CD4-positive, alpha-beta memory T cell (primary cell): Measurements from ENCODE around the gene ULK4. TPM values are rescaled to one million over a fixed set of nuclear protein-coding genes. Genes with fewer than 3 reads are reported as not detected.

Experiments
- CTCF ChIA-PET: fragments of 350-600 bp; sonication (Branson Sonifier 250); formaldehyde crosslinking; loops from one replicate; lab custom pipeline; 2021; ENCODE audit warnings: inconsistent platforms; ENCODE audit not compliant: partially characterized antibody; lab: Charles Lee
- POLR2A ChIA-PET: fragments of 350-600 bp; sonication (Branson Sonifier 250); formaldehyde crosslinking; loops from one replicate; lab custom pipeline; 2021; ENCODE audit not compliant: partially characterized antibody; lab: Charles Lee
- DNase-seq, 5 donors: peaks; one replicate each; pipeline versions ENCODE4 v3.0.0 to v3.0.0-alpha.2; 2020 to 2022; ENCODE audit warnings: mixed read lengths in 1 of 5
- H3K27ac ChIP-seq: one replicate; pipeline ENCODE4 v1.7.0; 2013; ENCODE audit warnings: low read depth, low read length
- H3K27me3 ChIP-seq: 2 replicates; pipeline ENCODE4 v1.7.0; 2013; ENCODE audit warnings: mild to moderate bottlenecking, low read length, moderate library complexity; ENCODE audit not compliant: insufficient read depth
- H3K36me3 ChIP-seq: 2 replicates; pipeline ENCODE4 v1.7.0; 2013; ENCODE audit warnings: mild to moderate bottlenecking, low read length, moderate library complexity; ENCODE audit not compliant: insufficient read depth
- H3K4me1 ChIP-seq: 2 replicates; pipeline ENCODE4 v1.7.0; 2013; ENCODE audit warnings: mild to moderate bottlenecking, low read length, moderate library complexity; ENCODE audit not compliant: insufficient read depth
- H3K4me3 ChIP-seq, 2 donors: one replicate each; pipeline ENCODE4 v1.7.0; 2013; ENCODE audit warnings: low read length in 2 of 2, mild to moderate bottlenecking in 1 of 2
- H3K9me3 ChIP-seq, 2 donors: one replicate each; pipeline ENCODE4 v1.7.0; 2013; ENCODE audit warnings: low read length in 2 of 2, control low read depth in 1 of 2; ENCODE audit not compliant: control insufficient read depth in 1 of 2
- H3K27ac Mint-ChIP-seq, 7 donors: one replicate each; pipeline ENCODE4 v1.8.0; 2020 to 2021; ENCODE audit warnings: mixed read lengths in 7 of 7, mild to moderate bottlenecking in 6 of 7, inconsistent platforms in 3 of 7, moderate library complexity in 3 of 7
- H3K27me3 Mint-ChIP-seq, 2 donors: one replicate each; pipeline ENCODE4 v1.8.0; 2020 to 2021; ENCODE audit warnings: mixed read lengths in 2 of 2
- H3K36me3 Mint-ChIP-seq, 2 donors: one replicate each; pipeline ENCODE4 v1.8.0; 2020 to 2021; ENCODE audit warnings: mixed read lengths in 2 of 2, inconsistent platforms in 1 of 2, mild to moderate bottlenecking in 1 of 2
- H3K4me1 Mint-ChIP-seq, 4 donors: one replicate each; pipeline ENCODE4 v1.8.0; 2020 to 2021; ENCODE audit warnings: mixed read lengths in 4 of 4, mild to moderate bottlenecking in 1 of 4
- H3K4me3 Mint-ChIP-seq, 8 donors: one replicate each; pipeline ENCODE4 v1.8.0; 2020 to 2021; ENCODE audit warnings: mixed read lengths in 8 of 8, mild to moderate bottlenecking in 7 of 8, moderate library complexity in 6 of 8, inconsistent platforms in 3 of 8
- H3K9me3 Mint-ChIP-seq, 8 donors: one replicate each; pipeline ENCODE4 v1.8.0; 2020 to 2021; ENCODE audit warnings: mixed read lengths in 8 of 8, mild to moderate bottlenecking in 5 of 8, inconsistent platforms in 3 of 8, moderate library complexity in 1 of 8
- intact Hi-C: fragments of 100-400 bp; cut with micrococcal nuclease; formaldehyde crosslinking; loops from one replicate; pipeline ENCODE4 v1.15.1; 2023
- polyA plus RNA-seq, 2 donors: library from polyadenylated mRNA; unstranded; fragments of 300-500 nt; fragmentation: Illumina TruSeq; gene quantifications; one replicate each; pipeline ENCODE4 v1.2.3, GENCODE V29; 2021
- total RNA-seq, 2 experiments: library from RNA; stranded (reverse); gene quantifications; one replicate each; pipeline ENCODE4 v1.2.3, GENCODE V29; 2021

ULK4 gene
- total and polyA plus RNA-seq, 4 experiments from 2014 or later: 6.3 to 29.1 (median 19.2) TPM

GRCh38 chr3:41198046-41198445 is 763.9 kb downstream of the ULK4 start:
- Mint-ChIP-seq H3K36me3 (peaks cover 0 to 12% of the 10 kb centered on the region in 2 donors), H3K27ac (peak overlapping the region in 2 of 7 donors; percentile 80 to 95), H3K27me3 (peaks cover 1 to 2% of the 10 kb centered on the region in 2 donors), H3K4me1 (peaks cover 23 to 31% (median 26%) of the 10 kb centered on the region in 4 donors), H3K9me3 (no peaks in the 10 kb centered on the region), H3K4me3 (peak overlapping the region; percentile 35 to 92 (median 90))
- peaks cover 29% of the 10 kb centered on the region for H3K4me1 ChIP-seq
- no peaks in the 10 kb centered on the region for H3K27me3 ChIP-seq
- H3K36me3 ChIP-seq: no peaks in the 10 kb centered on the region
- CTCF ChIA-PET: interaction anchor here (2.0 kb wide), 1 partner anchor 59 kb away, joined by 4 read pairs; no protein-coding TSS in a partner anchor
- no peak overlapping the region for H3K27ac ChIP-seq
- no peak for DNase-seq
- POLR2A ChIA-PET: interaction anchor here (1.0 to 4.3 kb wide), 9 partner anchors 9 to 741 kb away, joined by 3 to 77 read pairs (median 8); partner anchors contain the start of genes RPL14 and ZNF621
- H3K4me3 ChIP-seq: no peak overlapping the region
- no peaks in the 10 kb centered on the region for H3K9me3 ChIP-seq
- intact Hi-C loops: loop anchor here (2.0 kb wide), 1 partner anchor 745 kb away; no protein-coding TSS in a partner anchor

Other genes starting within 250 kb of the ULK4 start
- gene TRAK1, start 129.3 kb upstream of the ULK4 start, total RNA-seq: 10 to 100 TPM; 15.9 to 17.2 TPM
- 10 to 100 TPM in 1 of 2 donors, 1 to 10 TPM in 1; 3.4 to 10.5 TPM for gene TRAK1, start 129.3 kb upstream of the ULK4 start, polyA plus RNA-seq